GM12874 (cell line): ENCODE data around the gene MINDY4.

ENCODE experiments used
- TF ChIP-seq, protein P1 (sequence below): IDR thresholded peaks from 2 replicates; pipeline ENCODE4 v1.5.1; 2011; ENCODE audit warnings: low read depth, mild to moderate bottlenecking, control low read depth, low read length, moderate library complexity; ENCODE audit not compliant: insufficient read depth

The MINDY4 gene

GRCh38 chr7:30779574-30779973, 8.4 kb downstream of the MINDY4 start:
- TF ChIP-seq, protein P1, sequence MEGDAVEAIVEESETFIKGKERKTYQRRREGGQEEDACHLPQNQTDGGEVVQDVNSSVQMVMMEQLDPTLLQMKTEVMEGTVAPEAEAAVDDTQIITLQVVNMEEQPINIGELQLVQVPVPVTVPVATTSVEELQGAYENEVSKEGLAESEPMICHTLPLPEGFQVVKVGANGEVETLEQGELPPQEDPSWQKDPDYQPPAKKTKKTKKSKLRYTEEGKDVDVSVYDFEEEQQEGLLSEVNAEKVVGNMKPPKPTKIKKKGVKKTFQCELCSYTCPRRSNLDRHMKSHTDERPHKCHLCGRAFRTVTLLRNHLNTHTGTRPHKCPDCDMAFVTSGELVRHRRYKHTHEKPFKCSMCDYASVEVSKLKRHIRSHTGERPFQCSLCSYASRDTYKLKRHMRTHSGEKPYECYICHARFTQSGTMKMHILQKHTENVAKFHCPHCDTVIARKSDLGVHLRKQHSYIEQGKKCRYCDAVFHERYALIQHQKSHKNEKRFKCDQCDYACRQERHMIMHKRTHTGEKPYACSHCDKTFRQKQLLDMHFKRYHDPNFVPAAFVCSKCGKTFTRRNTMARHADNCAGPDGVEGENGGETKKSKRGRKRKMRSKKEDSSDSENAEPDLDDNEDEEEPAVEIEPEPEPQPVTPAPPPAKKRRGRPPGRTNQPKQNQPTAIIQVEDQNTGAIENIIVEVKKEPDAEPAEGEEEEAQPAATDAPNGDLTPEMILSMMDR = no peak

DNA sequence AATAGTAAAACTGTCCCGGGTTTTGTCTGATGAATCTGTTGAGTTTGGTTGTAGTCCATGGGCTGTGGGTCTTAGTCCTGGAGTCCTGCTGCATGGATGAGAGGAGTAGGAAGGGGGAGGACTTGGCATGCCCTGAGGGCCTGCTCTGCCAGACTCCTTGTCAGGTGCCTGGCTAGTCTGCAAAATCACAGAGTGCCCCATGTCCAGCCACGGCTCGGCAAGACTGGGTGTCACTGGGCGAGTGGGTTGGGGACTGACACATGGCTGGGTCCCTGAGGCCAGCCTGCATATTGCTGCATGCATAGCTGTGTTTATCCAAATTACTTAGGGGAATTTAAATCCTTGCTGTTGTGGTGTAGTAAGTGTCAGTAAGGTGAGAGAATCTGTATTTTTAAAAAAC, 9.7 kb downstream of the MINDY4 start:
- TF ChIP-seq, protein P1 = no peak

DNA sequence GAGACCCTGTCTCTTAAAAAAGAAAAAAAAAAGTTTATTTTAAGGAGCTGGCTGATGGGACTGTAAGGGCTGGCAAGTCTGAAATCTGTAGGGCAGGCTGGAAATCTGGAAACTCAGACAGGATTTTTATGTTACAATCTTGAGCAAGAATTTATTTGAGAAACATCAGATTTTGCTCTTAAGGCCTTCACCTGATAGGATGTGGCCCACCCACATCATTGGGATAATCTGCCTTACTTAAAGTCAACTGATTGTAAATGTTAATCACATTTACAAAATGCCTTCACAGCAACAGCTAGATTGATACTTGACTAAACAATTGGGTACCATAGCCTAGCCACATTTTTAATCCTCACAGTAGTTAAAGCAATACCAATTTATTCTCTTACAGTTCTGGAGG, 11.5 kb downstream of the MINDY4 start:
- TF ChIP-seq, protein P1 = no peak

GRCh38 chr7:30785786-30786185, 14.6 kb downstream of the MINDY4 start:
- TF ChIP-seq, protein P1 = no peak

DNA sequence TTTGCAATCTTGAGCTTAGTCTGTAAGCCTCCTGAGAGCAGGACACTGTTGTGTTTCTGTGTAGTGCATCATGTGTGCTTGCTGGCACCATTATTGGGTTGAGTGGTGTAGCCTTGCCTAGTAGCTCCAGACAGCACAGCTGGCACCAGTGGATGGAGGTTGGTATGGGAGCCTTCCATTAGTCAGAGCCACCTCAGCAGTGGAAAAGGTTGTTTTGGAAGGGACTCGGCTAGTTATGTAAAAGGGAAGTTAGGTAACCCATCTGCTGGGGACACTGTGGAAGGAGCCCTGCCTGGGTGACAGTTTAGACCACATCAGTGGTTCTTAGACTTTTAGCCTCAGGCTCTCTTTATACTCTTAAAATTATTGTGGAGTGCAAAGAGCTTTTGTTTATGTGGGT, 16.3 kb downstream of the MINDY4 start:
- TF ChIP-seq, protein P1 = no peak

DNA sequence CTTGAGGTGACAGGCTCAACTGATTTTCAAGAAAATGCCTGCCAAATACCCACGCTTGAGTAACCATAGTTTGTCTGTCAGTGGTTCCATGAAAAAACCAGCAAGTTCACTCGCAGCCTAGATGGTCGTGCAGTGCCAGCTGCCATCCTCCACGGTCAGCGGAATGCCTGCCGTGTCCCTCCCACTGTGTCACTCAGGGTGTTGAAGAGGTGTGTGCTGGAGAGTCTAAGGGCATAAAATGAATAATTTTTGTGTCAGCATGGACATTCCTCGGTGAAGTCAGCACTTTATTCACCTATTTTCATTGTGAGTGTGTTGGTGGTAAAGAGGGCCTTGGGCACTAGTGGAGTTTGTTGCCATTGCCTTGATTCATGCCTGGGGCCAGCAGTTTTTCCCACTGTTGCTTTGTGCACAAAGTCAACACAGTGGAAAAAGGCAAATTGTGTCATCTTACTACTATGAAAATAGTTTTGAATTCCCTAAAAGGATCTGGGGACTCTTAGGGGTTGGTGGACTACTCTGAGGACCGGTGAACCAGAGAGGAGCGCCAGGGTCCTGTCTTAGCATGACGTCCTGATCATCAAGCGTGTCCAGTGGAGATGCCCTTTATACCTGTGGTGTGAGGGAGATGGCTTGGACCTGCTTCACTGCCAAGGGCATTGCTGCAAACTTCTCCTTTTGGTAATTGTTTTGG, 17.6 kb downstream of the MINDY4 start:
- TF ChIP-seq, protein P1 = no peak

GRCh38 chr7:30789334-30789711, 18.1 kb downstream of the MINDY4 start:
- TF ChIP-seq, protein P1 = no peak
